GM18520 (cell line): ENCODE measurements around the gene RBM19.

Source experiments
- ATAC-seq: cut with Tn5 transposase; IDR thresholded peaks from one replicate; pipeline ENCODE4 v1.9.1; 2021; ENCODE audit not compliant: unreplicated experiment

Gene RBM19

GRCh38 chr12:113860950-113861349, 105.2 kb downstream of the RBM19 start:
- ATAC-seq = no peak

- ATAC-seq = no peak
Observed at GRCh38 chr12:113860059-113860820, 105.9 kb downstream of the RBM19 start.

GRCh38 chr12:113858841-113859386, 107.2 kb downstream of the RBM19 start:
- no peak for ATAC-seq

GRCh38 chr12:113857371-113857770, 108.8 kb downstream of the RBM19 start:
- no peak for ATAC-seq

- no peak for ATAC-seq
Observed at GRCh38 chr12:113855998-113856397, 110.1 kb downstream of the RBM19 start.

GRCh38 chr12:113854385-113855142, 111.6 kb downstream of the RBM19 start:
- no peak for ATAC-seq

- ATAC-seq = no peak
Observed at GRCh38 chr12:113853491-113853890, 112.6 kb downstream of the RBM19 start.

GRCh38 chr12:113852695-113853490, 113.2 kb downstream of the RBM19 start:
- no peak for ATAC-seq

GRCh38 chr12:113852264-113852663, 113.9 kb downstream of the RBM19 start:
- ATAC-seq = no peak

GRCh38 chr12:113850309-113851056, 115.6 kb downstream of the RBM19 start:
- no peak for ATAC-seq

- ATAC-seq = no peak
Observed at GRCh38 chr12:113847856-113848255, 118.3 kb downstream of the RBM19 start.

GRCh38 chr12:113846883-113847755, 119.0 kb downstream of the RBM19 start:
- ATAC-seq = no peak

- no peak for ATAC-seq
Observed at GRCh38 chr12:113845900-113846674, 120.0 kb downstream of the RBM19 start.

- ATAC-seq = no peak
Observed at GRCh38 chr12:113844495-113845210, 121.5 kb downstream of the RBM19 start.

GRCh38 chr12:113842699-113843098, 123.4 kb downstream of the RBM19 start:
- ATAC-seq = no peak

- no peak for ATAC-seq
Observed at GRCh38 chr12:113841786-113842185, 124.3 kb downstream of the RBM19 start.

- no peak for ATAC-seq
Observed at GRCh38 chr12:113840401-113841042, 125.6 kb downstream of the RBM19 start.

GRCh38 chr12:113838896-113839295, 127.2 kb downstream of the RBM19 start:
- no peak for ATAC-seq
